AG04449 (cell line): ENCODE measurements around the gene NPIPB8.
"Not testable (repeated sequence)": the region's sequence is repeated elsewhere in the genome, so short reads cannot be mapped to it uniquely, and the experiment has no call there.

Source experiments
- CTCF ChIA-PET: fragments of 350-600 bp; formaldehyde crosslinking; extraction: SDS; loops from one replicate; lab custom pipeline; 2021; ENCODE audit warnings: antibody characterized with exemption; lab: Yijun Ruan, JAX
- POLR2A ChIA-PET: fragments of 400-600, 350-600 bp; formaldehyde crosslinking; extraction: SDS; loops from one replicate; lab custom pipeline; 2020; ENCODE audit warnings: antibody characterized with exemption, inconsistent platforms; lab: Yijun Ruan, JAX
- DNase-seq: peaks from one replicate; pipeline ENCODE4 v3.0.0-alpha.2; 2010; ENCODE audit warnings: low read depth, low spot score
- H3K4me3 ChIP-seq: 2 replicates; pipeline ENCODE4 v1.5.1; 2011; ENCODE audit warnings: low read depth, mild to moderate bottlenecking, control low read depth, low read length
- TF ChIP-seq, protein P1 (sequence below): IDR thresholded peaks from one replicate; pipeline ENCODE4 v1.5.1; 2011; ENCODE audit warnings: mild to moderate bottlenecking, moderate library complexity, low read length, control low read depth, inconsistent platforms; ENCODE audit not compliant: insufficient read depth; ENCODE audit errors: missing control alignments

The NPIPB8 gene

DNA sequence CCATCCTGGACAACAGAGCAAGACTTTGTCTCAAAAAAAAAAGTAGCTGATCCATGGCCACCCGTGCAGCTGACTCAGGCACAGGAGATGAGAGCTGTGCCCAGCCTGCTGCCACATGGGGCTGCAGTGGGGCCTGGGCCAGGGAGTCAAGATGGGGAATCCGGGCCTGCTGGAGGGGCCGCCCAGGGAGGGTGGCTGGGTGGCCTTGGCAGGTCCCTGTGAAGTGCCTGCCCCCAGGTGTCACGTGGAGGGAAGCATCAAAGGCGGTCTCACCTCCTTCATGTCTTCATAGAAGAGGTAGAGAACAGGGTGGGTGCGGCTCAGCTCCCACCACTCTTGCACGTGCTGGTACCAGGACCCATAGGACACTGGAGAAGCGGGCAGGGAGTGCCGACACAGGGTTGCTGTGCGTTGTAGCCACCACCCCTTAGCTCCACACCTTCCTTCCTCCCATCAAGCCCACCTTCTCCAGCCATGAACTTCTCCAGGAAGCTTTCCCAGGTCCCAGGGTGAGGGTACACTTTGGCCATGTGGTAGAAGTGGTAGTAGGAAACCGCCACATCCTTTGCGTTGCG, 44.8 kb upstream of the NPIPB8 start:
- DNase-seq = no peak
- no peak overlapping the region for H3K4me3 ChIP-seq
- TF ChIP-seq, protein P1, sequence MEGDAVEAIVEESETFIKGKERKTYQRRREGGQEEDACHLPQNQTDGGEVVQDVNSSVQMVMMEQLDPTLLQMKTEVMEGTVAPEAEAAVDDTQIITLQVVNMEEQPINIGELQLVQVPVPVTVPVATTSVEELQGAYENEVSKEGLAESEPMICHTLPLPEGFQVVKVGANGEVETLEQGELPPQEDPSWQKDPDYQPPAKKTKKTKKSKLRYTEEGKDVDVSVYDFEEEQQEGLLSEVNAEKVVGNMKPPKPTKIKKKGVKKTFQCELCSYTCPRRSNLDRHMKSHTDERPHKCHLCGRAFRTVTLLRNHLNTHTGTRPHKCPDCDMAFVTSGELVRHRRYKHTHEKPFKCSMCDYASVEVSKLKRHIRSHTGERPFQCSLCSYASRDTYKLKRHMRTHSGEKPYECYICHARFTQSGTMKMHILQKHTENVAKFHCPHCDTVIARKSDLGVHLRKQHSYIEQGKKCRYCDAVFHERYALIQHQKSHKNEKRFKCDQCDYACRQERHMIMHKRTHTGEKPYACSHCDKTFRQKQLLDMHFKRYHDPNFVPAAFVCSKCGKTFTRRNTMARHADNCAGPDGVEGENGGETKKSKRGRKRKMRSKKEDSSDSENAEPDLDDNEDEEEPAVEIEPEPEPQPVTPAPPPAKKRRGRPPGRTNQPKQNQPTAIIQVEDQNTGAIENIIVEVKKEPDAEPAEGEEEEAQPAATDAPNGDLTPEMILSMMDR = no peak
- POLR2A ChIA-PET = no interaction called here
- CTCF ChIA-PET = no interaction called here

DNA sequence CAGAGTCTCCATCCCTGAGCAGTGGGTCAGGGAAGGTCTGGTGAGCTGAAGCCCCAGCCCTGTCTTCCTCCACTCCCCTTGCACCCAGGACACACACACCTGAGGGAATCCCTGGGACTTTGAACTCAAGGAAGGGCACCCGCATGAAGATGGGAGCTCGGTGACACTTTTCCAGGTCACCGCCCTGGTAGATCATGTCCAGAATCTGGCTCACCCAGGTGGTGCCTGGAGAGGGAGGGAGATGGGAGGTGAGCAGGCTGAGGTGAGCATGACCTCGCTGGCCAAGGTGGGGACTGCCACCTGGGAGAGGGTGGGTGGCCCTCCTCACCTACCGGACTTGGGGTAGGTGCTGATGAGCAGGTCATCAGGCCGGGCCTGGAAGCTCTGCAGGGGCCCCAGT, 42.4 kb upstream of the NPIPB8 start:
- DNase-seq, POLR2A ChIA-PET, H3K4me3 ChIP-seq: not testable (repeated sequence)
- CTCF ChIA-PET = interaction anchor here (1.9 kb wide), 1 partner anchor 9 kb away, joined by 5 read pairs; no protein-coding TSS in a partner anchor

DNA sequence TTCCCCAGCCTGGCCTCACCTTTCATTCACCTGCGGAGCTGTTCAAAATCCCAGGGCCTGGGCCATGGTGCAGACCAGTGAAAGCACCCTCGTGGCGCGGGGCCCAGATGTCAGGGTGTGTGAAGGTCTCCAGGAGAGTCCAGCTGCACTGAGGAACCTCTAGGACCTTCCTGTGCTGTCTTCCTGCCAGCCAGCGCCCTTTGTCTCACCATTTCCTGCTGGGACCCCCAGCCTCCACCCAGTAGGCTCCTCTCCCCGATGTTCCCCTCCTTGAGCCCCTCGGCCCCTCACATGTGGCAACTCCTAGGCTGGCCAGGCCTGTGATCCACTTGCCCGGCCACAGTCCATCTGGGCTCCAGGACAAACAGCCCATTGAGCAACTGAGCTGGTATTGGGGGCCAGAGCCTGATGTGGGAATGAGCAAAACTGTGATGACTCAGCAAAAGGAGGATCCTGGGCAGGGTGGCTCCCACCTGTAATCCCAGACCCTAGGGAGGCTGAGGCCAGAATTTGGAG, 41.7 kb upstream of the NPIPB8 start:
- POLR2A ChIA-PET = no interaction called here
- TF ChIP-seq, protein P1 = no peak
- no peak for DNase-seq
- H3K4me3 ChIP-seq = no peak overlapping the region
- CTCF ChIA-PET = no interaction called here

DNA sequence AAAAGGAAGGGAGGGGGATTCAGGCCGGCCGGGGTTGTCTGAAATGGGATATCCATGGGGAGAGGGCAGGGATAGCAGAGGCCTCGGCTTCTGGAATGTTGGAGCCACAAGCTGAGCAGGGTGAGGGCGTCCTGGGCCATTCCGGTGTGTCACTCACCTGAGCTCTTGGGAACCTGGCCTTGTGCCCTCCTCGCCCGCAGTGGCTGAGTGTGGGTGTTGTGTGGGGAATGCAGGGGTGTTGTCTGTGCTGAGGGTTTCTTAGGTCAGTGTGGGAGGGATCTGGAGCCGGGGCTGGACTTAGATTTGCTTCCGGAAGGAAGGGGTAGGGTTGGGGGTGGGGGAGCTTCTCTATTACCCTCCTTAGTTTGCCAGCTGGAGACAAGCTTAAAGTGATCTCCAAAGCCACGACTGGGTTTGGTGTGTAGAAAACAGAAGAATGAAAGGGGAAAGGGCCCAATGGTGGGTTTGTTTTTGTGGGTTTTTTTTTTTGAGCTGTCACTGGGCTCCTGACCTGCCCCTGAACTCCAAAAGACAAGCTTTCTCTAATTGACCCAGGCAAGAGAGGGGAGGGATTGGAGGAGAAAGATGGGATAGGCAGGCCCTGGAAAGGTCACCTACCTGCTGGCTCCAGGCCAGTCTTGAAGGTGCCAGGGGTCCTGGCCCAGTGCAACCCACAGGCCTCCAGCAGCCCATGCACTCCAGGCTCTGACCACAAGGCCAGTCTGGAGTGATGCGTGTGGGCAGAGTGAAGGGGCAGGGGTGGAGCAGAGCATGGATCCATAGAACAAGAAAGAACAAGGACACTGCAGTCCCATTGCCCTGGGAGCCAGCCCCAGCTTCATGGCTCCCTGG, 40.8 kb upstream of the NPIPB8 start, which contains the start of gene SULT1A2:
SULT1A2 (minus strand) TSS at position 211 of the 852 bp plus-strand sequence. CDS start 1,120 bp downstream, outside the sequence.
- DNase-seq = no peak
- H3K4me3 ChIP-seq = no peak within 1 kb of the TSS
- CTCF ChIA-PET = no interaction called here
- POLR2A ChIA-PET = no interaction called here
- TF ChIP-seq, protein P1 = no peak

DNA sequence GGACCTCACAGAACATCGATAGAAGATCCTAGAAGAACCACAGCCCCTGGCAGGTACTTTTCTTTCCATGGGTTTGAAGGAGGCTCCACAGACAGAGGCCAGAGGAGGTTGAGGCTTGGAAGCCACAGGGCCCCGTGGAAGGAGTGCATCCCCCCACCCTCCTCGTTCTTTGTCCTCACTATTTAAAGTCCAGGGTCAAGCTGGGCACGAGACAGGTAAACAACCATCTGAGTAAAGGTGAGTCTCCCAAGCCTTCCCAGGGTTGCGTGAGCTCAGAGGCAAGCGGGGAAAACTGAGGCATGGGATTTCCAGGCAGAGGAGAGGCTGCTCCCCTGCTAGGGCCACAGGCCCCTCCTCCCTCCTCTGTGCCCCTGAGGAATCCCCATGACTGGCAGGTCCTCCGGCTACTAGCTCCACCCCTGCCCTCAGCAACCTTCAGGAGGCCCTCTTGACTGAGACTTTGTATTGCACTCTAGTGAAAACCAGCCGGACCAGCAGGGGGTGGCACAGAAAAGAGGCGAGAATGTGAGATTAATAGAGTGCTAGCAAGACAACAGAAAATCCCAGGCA, 40.1 kb upstream of the NPIPB8 start:
- POLR2A ChIA-PET = no interaction called here
- TF ChIP-seq, protein P1 = no peak
- H3K4me3 ChIP-seq = no peak overlapping the region
- no peak for DNase-seq
- CTCF ChIA-PET = no interaction called here

DNA sequence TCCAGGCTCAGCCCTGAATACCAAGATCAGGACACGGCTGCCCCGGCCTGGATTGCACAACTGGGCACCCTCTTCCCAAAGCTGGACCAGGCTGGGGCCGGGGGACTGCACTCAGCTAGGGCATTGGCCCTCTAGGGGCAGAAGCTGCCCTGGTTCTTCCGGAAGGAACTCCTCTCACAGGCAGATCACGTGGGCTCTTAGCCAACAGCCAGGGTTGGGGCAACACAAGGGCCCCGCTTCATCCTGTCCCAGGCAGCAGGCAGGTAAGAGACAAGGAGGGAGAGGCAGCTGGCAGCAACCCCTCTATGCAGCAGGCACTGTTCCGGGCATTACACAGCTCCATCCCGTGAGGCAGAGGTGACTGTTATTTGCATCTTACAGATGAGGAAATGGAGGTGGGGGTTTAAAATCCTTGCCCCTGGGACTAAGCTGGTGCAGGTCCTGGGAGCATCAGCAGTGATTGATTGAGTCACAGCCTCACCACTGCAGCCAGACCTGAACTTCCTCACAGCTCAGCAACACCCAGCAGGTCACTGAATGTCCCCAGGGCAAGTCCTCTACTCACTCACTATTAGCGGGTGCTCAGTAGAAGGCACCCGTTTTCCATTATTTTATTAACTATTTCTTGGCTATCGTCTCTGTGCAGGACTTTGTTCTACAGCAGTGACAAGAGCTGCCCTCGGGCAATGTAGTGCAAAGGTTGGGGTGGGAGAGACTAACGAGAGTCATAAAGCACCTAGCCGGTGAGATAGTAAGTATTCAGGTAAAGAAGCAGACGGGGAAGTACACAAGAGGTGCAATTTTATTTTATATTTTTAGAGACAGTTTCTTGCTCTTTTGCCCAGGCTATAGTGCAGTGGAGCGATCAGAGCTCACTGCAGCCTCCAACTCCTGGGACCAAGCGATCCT, 38.2 kb upstream of the NPIPB8 start:
- CTCF ChIA-PET, H3K4me3 ChIP-seq, DNase-seq, POLR2A ChIA-PET: not testable (repeated sequence)

DNA sequence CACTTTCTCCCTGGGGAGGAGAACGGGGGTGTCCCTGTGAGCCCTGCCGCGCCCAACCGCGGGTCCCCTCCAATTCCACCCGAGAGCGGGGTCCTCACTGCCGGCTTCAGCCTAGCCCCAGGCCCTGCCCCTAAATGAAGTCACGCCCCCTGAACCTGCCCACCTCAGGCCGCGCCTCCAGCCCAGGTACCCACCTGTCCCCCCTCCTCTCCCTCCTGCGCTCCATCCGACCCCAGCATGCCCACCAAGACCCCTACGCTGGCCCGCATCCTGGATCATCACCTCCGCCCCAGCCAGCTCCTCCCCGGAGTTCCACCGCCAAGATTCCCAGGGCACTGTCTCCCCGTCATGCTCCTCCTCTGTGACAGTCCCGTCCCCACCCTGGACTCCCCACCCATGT, 36.9 kb upstream of the NPIPB8 start:
- H3K4me3 ChIP-seq, DNase-seq, CTCF ChIA-PET, POLR2A ChIA-PET: not testable (repeated sequence)

DNA sequence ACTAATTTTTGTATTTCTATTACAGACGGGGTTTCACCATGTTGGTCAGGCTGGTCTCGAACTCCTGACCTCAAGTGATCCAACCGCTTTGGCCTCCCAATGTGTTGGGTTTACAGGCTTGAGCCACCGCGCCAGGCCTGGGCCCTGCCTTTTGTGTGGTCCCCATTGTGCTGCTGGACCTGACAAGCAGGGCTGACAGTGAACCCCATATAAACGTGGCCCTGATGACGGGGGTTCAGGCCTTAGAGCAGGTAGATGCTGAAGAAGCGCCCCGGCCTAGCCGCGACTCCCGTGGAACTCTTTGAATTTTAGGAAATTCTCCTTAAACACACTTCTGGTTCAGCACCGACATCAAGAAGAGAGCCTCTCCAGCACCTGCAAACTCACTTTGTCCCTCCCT, 36.3 kb upstream of the NPIPB8 start:
- H3K4me3 ChIP-seq, DNase-seq, CTCF ChIA-PET, POLR2A ChIA-PET: not testable (repeated sequence)

DNA sequence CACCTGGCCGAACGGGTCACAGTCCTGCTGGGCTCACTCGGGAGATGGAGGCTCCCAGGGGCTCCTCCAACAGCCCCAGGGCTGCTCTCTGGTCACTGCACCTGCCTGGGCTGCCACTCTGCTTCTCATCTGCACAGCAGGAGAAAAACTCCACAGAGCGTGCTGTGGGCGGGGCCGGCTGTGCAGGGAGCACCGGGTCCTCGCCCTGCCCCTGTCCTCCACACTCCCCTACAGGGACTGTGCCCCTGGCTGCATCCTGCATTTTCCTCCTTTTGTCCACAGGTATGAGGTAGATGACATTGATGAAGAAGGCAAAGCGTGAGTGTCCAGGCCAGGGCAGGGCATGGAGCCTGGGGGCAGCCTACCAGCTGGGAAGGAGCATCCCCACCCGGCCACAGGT, 35.8 kb upstream of the NPIPB8 start:
- H3K4me3 ChIP-seq, DNase-seq, CTCF ChIA-PET, POLR2A ChIA-PET: not testable (repeated sequence)
